Transverse colon (tissue), 4 donors: ENCODE data around the gene GPRIN3. TPM values are rescaled to one million over a fixed set of nuclear protein-coding genes. Genes with fewer than 3 reads are reported as not detected.

ENCODE experiments used
- DNase-seq: peaks from one replicate; pipeline ENCODE4 v3.0.0-alpha.2; 2019
- H3K27ac ChIP-seq, 4 donors: fragments of 200-600 bp; sonication (generic); 2 replicates each; pipeline ENCODE4 v1.5.1; 2016 to 2018; ENCODE audit warnings: inconsistent platforms in 4 of 4
- H3K27me3 ChIP-seq: fragments of 200-600 bp; sonication (generic); 2 replicates; pipeline ENCODE4 v1.5.1; 2017; ENCODE audit warnings: inconsistent platforms
- H3K36me3 ChIP-seq, 4 donors: fragments of 200-600 bp; sonication (generic); 2 replicates each; pipeline ENCODE4 v1.5.1; 2017 to 2019; ENCODE audit warnings: inconsistent platforms in 4 of 4
- H3K4me1 ChIP-seq, 4 donors: fragments of 200-600 bp; sonication (generic); 2 replicates each; pipeline ENCODE4 v1.5.1; 2017 to 2020; ENCODE audit warnings: inconsistent platforms in 4 of 4
- H3K4me3 ChIP-seq, 4 donors: fragments of 200-600 bp; sonication (generic); 1 replicate in 1 of 4; 2 replicates in 3 of 4; pipeline versions ENCODE4 v1.5.1 to v1.6.1; 2017 to 2019; ENCODE audit warnings: inconsistent platforms in 4 of 4
- H3K9me3 ChIP-seq, 2 donors: fragments of 200-600 bp; sonication (generic); 2 replicates each; pipeline ENCODE4 v1.5.1; 2017 to 2019; ENCODE audit warnings: inconsistent platforms in 2 of 2
- CTCF ChIP-seq, 5 experiments: fragments of 200-600 bp in 3 of 5; fragments of 450-650 bp in 2 of 5; sonication (generic) in 3 of 5; IDR thresholded peaks; 1 replicate in 2 of 5; 2 replicates in 3 of 5; pipeline ENCODE4 v1.5.1; 2016 to 2017; ENCODE audit warnings: antibody characterized with exemption in 5 of 5, inconsistent platforms in 3 of 5, mild to moderate bottlenecking in 2 of 5, moderate library complexity in 1 of 5
- EP300 ChIP-seq: sonication (generic); formaldehyde crosslinking; IDR thresholded peaks from one replicate; pipeline ENCODE4 v1.6.1; 2017; ENCODE audit warnings: antibody characterized with exemption, low read depth
- POLR2A ChIP-seq: fragments of 450-650 bp; IDR thresholded peaks from one replicate; pipeline ENCODE4 v1.6.1; 2016; ENCODE audit warnings: antibody characterized with exemption, mild to moderate bottlenecking, moderate library complexity
- POLR2AphosphoS5 ChIP-seq, 3 donors: sonication (generic); formaldehyde crosslinking; IDR thresholded peaks; one replicate each; pipeline ENCODE4 v1.6.1; 2016; ENCODE audit warnings: antibody characterized with exemption in 3 of 3
- WGBS, 2 donors: methylation state at CpG; one replicate each; pipeline ENCODE4 v1.1.5; 2018; ENCODE audit warnings: low coverage in 1 of 2; 5-methylcytosine and 5-hydroxymethylcytosine counted together
- in situ Hi-C, 4 donors: fragments of 200-750 bp; cut with MboI; loops; one replicate each; pipeline versions ENCODE4 v1.15.0 to v1.15.1; 2017; ENCODE audit warnings: low sequenced_read_pairs in 3 of 4, low pct_ligation_motif_present in 1 of 4, low pct_unique_long_range_greater_than_20kb in 1 of 4
- intact Hi-C: fragments of 100-400 bp; cut with DNase I; formaldehyde crosslinking; loops from one replicate; pipeline ENCODE4 v1.15.1; 2023; ENCODE audit warnings: low total_unique reads
- total RNA-seq, 4 donors: library from RNA; depleted of rRNA; stranded (reverse); fragments of >200 nt; gene quantifications; one replicate each; pipeline ENCODE4 v1.1.0, GENCODE V29; 2016

Gene GPRIN3
- total RNA-seq, 4 donors from 2014 or later: 10.1 to 21.4 (median 12.8) TPM

DNA sequence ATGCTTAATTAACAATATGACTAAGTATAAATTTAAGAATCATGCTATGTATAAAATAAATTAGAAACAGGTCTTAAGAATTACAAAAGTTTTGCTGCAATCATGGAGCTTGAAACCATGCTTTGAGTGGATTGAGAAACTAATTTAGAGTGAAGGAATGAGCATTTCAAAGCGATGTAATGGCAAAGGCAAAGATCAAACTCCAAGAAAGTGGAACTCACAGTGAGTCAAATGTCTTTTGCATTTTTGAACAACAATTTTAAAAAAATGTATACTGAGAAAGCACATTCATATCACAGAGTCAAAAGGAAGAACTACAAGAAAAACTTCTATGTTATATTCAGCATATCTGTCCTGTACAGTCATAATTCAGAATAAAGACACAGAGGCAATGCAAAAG lies 6.6 kb downstream of the GPRIN3 start:
- Histone ChIP-seq H3K27ac (peak overlapping the region in 3 of 4 donors; percentile 81 to 88 (median 88)), H3K9me3 (no peaks in the 10 kb centered on the region), H3K27me3 (no peaks in the 10 kb centered on the region), H3K4me3 (no peak overlapping the region), H3K36me3 (no peaks in the 10 kb centered on the region), H3K4me1 (peaks cover 6 to 89% (median 58%) of the 10 kb centered on the region in 4 donors)
- DNase-seq: no peak
- intact Hi-C loops: no loop called here
- no peak for TF ChIP-seq POLR2AphosphoS5 (IDR thresholded peaks at IDR 0.05)
- TF ChIP-seq CTCF (IDR thresholded peaks at IDR 0.05): no peak
- TF ChIP-seq POLR2A: no peak
- no peak for TF ChIP-seq EP300
- 45 to 50% methylated on average over 1 of the region's 1 CpG for WGBS, 2 donors
- in situ Hi-C loops: no loop called here

DNA sequence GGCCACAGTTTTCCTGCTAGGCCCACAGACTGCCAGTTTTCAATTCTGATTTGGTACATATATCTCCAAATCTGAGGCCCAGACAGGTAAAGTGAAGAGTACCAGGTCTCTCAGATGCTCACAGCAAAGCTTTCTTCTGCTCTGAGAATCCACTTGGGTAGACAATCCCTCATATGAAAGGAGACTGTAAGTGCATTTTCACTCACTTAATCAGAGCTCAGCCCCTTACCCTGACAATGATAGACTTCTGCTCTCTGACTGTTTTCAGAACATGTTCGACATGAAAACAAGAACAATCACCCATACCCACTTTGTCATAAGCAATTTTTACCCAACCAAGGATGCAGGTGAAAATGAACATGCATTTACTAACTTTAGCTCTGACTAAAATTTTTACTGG lies 7.1 kb downstream of the GPRIN3 start:
- no peaks in the 10 kb centered on the region for H3K9me3 ChIP-seq
- DNase-seq: no peak
- TF ChIP-seq EP300 (no peak), POLR2A (no peak)
- 44 to 84% methylated on average over 1 of the region's 1 CpG for WGBS, 2 donors
- no peaks in the 10 kb centered on the region for H3K27me3 ChIP-seq
- intact Hi-C loops (no loop called here), in situ Hi-C loops (no loop called here)
- H3K4me3 ChIP-seq: no peak overlapping the region
- H3K4me1 ChIP-seq: peaks cover 6 to 89% (median 60%) of the 10 kb centered on the region in 4 donors
- peak overlapping the region; percentile 81 to 88 (median 85) for H3K27ac ChIP-seq
- H3K36me3 ChIP-seq: no peaks in the 10 kb centered on the region

DNA sequence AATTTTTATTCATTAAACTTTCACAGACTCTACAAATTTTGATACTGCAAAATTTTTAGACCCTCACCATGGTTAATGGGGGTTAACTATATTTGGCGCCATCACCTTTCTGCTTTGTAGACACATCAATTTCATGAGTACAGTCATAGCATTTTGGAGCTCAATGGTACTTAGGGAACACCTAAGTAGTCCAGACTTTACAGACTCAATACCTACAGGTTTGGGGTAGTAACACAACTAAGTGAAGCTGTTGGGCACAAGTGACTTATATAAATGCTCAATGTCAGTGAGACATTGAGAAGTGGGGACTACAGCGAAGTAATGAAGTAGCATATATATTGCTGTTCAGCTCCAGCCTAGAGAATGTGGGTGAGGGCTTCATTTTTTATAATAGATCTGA lies 7.5 kb downstream of the GPRIN3 start:
- 63 to 83% methylated on average over 2 of the region's 2 CpGs for WGBS, 2 donors

DNA sequence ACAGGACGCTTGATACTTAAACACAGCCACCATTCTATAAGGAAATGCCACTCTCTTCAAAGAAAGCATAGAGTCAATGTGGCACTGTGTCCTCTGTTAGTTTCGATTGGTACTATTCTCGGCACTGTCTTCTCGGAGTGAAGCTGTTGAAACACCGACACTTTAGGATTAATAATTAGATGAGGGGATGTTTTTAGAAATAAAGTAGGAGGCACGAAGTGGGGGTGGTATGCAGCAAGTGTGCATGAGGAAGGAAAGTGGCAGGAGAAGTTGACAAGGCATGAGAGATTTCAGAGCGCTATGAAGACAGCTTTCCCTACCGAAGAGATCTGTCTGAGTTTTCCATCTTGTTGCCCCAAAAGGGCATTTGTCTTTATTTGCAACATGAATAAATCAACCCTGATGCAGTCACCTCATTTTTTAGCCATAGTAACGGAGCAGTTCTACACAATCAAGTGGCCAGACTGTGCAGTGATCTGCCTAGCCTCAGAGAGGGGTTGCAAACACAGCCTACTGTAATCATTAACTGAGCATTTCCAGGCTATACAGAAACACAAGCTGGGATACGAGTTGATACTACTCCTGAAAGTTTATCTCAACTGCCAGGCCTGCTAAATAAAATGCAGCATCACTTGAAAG lies 8.3 kb downstream of the GPRIN3 start:
- Histone ChIP-seq H3K27me3 (no peaks in the 10 kb centered on the region), H3K4me3 (peak overlapping the region in 3 of 4 donors; percentile 19 to 39 (median 30)), H3K4me1 (peaks cover 0 to 89% (median 58%) of the 10 kb centered on the region in 4 donors), H3K36me3 (no peaks in the 10 kb centered on the region), H3K27ac (peak overlapping the region; percentile 81 to 88 (median 85)), H3K9me3 (no peaks in the 10 kb centered on the region)
- intact Hi-C loops (no loop called here), in situ Hi-C loops (no loop called here)
- WGBS, 2 donors: 23 to 31% methylated on average over 8 to 10 of the region's 10 CpGs
- TF ChIP-seq POLR2A (no peak), POLR2AphosphoS5 (IDR thresholded peaks at IDR 0.05) (peak in 1 of 3 donors; percentile 4), CTCF (IDR thresholded peaks at IDR 0.05) (peak in 1 of 5 experiments; percentile 2)
- DNase-seq: no peak

More for the DNA sequence above, 7.5 kb downstream of the GPRIN3 start:
- H3K27me3 ChIP-seq: no peaks in the 10 kb centered on the region
- H3K36me3 ChIP-seq: no peaks in the 10 kb centered on the region
- no peak overlapping the region for H3K4me3 ChIP-seq
- H3K4me1 ChIP-seq: peaks cover 4 to 89% (median 60%) of the 10 kb centered on the region in 4 donors
- DNase-seq: no peak
- intact Hi-C loops: no loop called here
- no peaks in the 10 kb centered on the region for H3K9me3 ChIP-seq
- peak overlapping the region; percentile 81 to 88 (median 85) for H3K27ac ChIP-seq
- in situ Hi-C loops: no loop called here
- TF ChIP-seq POLR2A (no peak), EP300 (no peak), POLR2AphosphoS5 (IDR thresholded peaks at IDR 0.05) (no peak), CTCF (IDR thresholded peaks at IDR 0.05) (no peak)
